DMS 273 (cell line): ENCODE measurements around the gene CYP27A1.
A peak's percentile ranks its signal among the peaks of the same experiment; 100 is the strongest.

Experiments used
- DNase-seq: peaks from one replicate; lab custom pipeline; 2025; ENCODE audit not compliant: unreplicated experiment; lab: John Stamatoyannopoulos, UW

CYP27A1 gene

DNA sequence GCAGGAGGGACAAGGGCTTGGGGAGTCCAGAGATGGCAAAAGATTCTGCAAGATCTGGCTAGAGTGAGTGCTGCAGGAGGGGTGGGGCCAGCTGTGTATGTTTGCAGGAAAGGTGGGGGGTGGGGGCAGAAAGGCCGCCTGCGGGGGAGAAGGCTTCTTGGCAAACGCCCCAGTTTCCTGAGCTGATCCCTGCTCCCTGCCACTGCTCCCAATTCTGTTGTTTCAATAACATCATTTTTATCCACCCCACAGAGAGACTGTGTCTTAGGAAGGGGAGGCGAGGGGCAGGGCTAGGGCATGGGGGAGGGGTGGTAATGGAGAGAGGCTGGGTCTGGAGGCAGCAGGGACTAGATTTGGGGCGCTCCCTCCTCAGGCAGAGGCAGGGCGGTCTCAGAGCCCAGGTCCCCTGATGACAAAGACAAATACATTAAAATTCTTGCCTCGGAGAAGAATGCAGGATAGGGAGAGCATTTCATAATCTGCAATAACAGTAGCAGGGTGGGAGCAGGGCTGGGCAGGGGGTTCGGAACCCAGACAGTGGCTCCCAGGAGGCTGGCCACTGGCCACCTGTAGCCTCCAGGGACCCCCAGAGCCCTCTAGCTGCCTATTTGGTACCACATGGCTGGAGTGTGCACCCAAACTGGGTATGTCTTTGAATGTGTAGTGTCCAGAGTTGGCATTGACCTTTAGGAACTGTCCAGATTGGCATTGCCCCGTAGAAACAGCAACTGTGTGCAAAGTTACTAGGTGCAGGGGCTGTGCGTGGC, 75.6 kb downstream of the CYP27A1 start:
- DNase-seq = peak; percentile 66

DNA sequence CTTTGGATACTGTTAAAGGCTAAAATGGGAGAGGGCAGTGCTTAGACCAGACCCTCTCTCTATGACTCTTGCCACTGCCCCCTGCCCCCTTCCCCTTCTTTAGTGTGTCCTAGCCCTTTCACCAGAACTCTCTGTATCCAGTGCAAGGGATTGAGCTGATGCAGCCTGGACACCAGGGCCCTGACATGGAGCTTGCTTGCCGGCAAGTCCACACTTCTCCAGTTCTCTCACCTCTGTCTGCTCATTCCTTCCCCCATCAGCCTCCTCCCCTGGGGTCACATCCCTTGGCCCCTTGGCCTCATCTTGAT, 76.1 kb downstream of the CYP27A1 start:
- no peak for DNase-seq

DNA sequence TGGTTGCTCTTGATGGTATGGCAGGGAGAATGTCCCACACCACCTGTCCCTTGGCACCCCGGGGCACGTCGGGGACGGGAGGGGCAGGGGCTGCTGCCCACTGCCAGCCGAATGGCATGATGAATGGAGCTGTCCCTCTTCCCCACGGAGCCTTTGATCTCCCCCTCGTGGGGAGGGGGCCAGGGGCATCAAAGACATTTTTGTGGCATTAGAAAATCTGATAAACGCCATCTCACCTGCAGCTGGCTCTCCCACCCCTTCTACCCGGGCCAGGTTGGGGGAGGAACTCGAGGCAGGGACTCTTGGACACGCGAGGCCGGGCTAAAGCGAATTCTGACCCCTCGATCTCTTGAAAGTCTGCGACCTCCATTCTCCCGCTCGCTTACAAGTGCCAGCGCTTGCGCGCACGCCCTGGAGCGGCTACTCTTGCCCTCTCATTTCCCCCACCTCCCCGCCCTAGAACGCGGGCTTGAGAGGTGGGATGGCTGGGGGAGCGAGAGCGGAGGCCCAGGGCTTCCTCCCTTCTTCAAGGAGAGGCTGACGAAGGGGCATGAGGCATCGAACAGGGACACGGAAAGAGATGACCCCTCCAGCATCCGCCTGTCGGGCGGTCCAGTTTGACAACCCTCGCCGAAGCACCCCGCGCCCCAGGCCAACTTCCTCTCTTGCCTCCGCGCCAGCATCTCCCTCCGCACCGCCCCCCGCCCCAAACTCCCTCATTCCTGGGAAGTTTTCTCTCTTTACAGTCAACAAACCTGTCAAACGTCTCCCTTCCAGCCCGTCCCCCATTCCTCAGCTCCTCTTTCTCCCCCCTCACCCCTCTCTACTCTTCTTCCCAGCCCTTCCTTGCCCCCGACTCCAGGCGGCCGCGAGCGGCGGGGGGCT, 77.0 kb downstream of the CYP27A1 start:
- no peak for DNase-seq

DNA sequence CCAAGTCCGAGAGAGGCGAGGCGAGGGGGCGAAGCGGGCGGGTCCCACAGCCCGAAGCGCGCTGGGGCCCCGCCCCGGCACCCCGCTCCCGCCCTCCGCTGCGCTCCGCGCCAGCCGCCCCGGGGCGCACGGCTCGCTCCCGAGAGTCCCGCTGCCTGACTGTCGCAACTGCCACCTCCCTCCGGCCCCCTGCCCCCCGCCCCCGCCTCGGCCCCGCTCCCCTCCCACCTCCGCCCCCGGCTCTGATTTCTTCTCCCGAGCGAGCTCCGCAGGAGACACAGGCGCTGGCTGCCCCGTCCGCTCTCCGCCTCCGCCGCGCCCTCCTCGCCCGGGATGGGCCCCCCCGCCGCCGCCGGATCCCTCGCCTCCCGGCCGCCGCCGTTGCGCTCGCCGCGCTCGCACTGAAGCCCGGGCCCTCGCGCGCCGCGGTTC, 77.6 kb downstream of the CYP27A1 start, which contains the start of gene WNT6:
TSS of gene WNT6 (plus strand) at position 250 of the 432 bp plus-strand sequence. CDS start 233 bp downstream, outside the sequence.
- DNase-seq = peak; percentile 54

DNA sequence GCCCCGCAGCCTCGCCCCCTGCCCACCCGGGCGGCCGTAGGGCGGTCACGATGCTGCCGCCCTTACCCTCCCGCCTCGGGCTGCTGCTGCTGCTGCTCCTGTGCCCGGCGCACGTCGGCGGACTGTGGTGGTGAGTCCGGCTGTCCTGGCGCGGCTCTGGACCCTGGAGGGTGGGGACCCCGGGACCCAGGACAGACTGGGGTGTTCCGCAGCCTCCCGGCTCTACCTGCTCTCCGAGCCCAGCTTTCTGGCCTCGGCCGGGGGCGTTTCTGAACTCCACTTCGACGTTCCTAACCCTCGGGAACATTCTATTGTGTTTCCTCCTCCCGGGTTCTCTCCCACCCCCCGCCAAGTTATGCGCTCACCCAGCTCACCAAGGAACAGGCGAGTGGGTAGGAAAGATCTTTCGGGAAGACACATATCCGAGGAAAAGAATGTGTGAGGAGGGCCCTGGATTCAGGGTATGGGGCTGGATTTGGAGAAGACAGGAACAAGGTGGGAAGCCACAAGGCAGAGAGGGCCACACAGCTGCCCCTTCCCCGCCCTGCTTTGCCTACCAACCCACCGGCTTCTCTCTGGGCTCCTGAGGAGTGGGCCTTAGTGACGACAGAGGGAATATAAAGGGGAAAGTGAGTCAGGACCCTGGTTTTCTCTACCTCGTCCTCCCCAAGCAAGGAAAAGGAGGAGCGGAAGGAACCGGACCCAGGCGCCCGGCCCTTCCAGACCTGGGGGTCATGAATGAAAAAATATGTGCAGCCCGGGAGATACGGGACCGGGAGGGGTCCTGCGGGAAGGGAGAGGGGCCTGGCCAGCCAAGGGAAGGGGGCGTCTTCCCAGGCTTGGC, 78.3 kb downstream of the CYP27A1 start:
- no peak for DNase-seq

DNA sequence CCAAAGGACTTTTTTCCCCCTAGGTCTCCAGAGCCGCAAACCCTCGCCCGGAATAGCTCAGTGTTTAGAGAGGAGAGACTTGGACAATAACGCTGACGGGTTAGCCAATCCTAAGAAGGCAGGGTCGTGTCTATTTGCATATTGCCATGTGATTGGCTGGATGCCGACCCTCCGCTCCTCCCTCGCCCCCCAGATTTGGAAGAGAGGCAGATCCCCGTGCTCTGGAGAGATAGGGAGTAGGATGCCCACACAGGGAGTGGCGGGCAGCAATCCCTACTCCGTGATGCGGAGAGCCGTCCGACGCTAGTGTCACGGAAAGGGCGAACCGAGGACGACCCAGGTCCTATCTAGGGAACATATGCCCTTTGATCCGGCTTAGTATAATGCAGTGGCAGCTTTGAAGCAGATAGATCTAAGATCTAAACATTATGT, 79.0 kb downstream of the CYP27A1 start:
- peak; percentile 96 for DNase-seq

DNA sequence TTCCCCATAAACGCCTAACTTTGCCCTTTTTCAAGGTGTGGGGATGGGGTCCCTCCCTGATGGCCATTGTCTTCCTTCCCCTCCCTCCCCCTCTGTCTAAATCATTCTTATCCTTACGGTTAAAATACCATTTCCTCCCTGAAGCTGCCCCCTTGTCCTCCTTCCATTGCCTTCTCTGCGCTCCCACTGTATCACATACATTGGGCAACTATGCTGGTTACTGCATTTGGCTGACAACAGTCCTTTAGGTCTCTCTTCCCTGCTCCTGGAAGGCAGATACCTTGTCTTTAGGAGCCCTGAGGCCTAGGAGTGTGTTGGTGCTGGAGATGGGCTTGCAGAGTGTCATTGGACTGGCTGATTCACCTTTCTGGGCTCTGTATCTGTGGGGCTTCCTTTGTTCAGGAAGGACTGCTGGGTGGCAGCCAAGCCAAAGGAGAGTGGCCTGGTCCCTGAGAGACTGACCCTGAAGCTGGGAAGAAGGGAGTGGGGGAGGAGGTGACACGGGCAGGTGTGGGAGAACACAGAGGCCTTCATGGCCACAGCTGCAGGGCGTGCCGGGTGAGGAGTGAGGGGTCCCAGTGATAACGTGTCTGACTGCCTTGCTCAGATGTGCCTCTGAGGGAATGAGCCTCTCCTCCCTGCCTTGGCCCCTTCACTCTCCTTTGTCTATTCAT, 79.8 kb downstream of the CYP27A1 start:
- no peak for DNase-seq

DNA sequence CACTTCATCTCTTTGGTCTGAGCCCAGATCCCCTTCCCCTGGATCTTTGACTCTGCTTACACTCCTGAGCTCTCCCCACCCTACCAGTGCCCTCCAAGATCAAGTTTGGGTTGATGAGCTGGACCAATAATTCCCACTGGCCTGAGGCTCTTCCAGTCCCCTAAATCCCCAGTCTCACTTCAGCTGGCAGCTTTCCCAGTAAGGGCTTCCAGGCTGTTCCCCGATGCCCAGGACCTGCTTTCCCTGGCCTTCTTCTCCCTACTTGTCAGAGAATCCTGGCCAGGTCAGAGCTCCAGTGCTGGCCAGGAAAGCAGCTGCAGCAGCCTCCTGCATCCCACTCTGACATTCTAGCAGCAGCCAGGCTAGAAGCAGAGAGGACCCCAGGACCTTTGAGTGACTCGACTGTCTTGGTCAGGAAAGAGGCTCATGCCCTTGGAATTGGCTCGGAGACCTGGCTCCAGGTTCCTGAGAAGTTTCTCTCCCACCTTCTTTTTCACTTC, 81.1 kb downstream of the CYP27A1 start:
- no peak for DNase-seq
